Cortex of kidney (tissue), 1 donor: ENCODE measurements around the gene BAG5.

Experiments used
- DNase-seq: peaks from one replicate; lab custom pipeline; 2025; lab: John Stamatoyannopoulos, UW

BAG5 gene

GRCh38 chr14:103563844-103564505, 1.5 kb upstream of the BAG5 start:
- DNase-seq, result no peak

- no peak for DNase-seq
Observed at GRCh38 chr14:103563226-103563620, 766 bp upstream of the BAG5 start.

- DNase-seq, result no peak
Observed at GRCh38 chr14:103562179-103562428, 353 bp downstream of the BAG5 start.

- DNase-seq, result no peak
Observed at GRCh38 chr14:103561381-103562178, 877 bp downstream of the BAG5 start.

GRCh38 chr14:103560691-103561090, 1.8 kb downstream of the BAG5 start:
- DNase-seq, result no peak

GRCh38 chr14:103559766-103560165, 2.7 kb downstream of the BAG5 start:
- no peak for DNase-seq

- DNase-seq, result no peak
Observed at GRCh38 chr14:103558071-103558882, 4.2 kb downstream of the BAG5 start.

GRCh38 chr14:103556946-103557758, 5.3 kb downstream of the BAG5 start:
- no peak for DNase-seq

- DNase-seq, result no peak
Observed at GRCh38 chr14:103555559-103556337, 6.7 kb downstream of the BAG5 start.

- no peak for DNase-seq
Observed at GRCh38 chr14:103552846-103553210, 9.6 kb downstream of the BAG5 start.

GRCh38 chr14:103552011-103552845, 10.2 kb downstream of the BAG5 start:
- no peak for DNase-seq

GRCh38 chr14:103551338-103551762, 11.1 kb downstream of the BAG5 start:
- no peak for DNase-seq

GRCh38 chr14:103550451-103551337, 11.8 kb downstream of the BAG5 start:
- DNase-seq, result no peak

- no peak for DNase-seq
Observed at GRCh38 chr14:103549361-103550311, 12.8 kb downstream of the BAG5 start.

GRCh38 chr14:103548463-103549351, 13.8 kb downstream of the BAG5 start:
- DNase-seq, result no peak

- DNase-seq, result no peak
Observed at GRCh38 chr14:103547941-103548462, 14.5 kb downstream of the BAG5 start.

GRCh38 chr14:103547455-103547940, 15.0 kb downstream of the BAG5 start:
- DNase-seq, result no peak
